Measurements from ENCODE around the gene ZNF613. TPM values are rescaled to one million over a fixed set of nuclear protein-coding genes. Genes with fewer than 3 reads are reported as not detected.

Gene ZNF613
- 4.0 and 4.8 TPM in 2 replicates for total RNA-seq

DNA sequence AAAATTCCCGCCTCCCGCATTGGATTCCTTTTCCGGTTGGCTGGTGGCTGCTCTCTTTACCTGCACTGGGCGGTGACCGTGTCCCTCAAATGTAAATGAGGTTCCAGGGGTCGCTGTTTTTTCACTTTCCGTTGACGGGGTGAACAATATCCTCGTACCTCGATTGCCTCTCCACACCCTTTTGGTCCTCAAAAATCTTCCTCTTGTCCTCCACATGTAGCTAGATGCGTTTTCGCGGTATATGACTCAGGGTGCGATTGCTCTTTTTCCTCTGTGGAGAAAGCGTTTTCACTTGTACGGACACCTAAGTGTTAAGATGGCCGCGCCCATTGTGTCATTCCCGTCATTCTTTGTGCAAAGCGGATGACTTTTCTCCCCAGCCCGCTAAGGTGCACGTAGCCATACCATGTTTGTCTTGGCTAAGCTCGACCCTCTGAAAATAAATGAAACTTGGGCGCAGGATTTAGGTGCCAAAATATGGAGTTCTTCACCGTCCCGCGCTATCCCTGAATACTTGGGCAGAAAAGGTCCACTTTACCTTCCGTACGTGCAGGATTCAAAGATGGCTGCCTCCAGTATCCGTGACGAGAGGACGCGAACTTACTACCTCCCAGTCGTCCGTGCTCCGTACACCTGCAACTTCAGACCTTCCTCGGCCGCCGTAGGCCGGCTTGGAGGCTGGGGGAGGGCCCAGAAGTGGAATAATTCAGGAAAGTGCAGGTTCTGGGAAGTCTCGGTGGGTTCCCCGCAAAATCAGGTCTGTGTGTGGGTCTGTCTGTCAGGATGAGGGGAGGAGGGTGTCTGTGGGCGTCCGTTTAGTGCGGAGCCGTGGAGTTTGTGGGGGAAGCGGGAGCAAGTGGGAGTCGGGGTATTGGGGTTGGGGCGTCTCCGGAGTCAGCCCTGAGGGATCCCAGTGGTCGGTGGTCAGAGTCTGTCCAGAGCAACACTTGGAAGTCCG is at the start of gene ZNF613:
TSS of gene ZNF613 (plus strand) at position 689 of the 958 bp plus-strand sequence. CDS start 8,749 bp downstream, outside the sequence.

DNA sequence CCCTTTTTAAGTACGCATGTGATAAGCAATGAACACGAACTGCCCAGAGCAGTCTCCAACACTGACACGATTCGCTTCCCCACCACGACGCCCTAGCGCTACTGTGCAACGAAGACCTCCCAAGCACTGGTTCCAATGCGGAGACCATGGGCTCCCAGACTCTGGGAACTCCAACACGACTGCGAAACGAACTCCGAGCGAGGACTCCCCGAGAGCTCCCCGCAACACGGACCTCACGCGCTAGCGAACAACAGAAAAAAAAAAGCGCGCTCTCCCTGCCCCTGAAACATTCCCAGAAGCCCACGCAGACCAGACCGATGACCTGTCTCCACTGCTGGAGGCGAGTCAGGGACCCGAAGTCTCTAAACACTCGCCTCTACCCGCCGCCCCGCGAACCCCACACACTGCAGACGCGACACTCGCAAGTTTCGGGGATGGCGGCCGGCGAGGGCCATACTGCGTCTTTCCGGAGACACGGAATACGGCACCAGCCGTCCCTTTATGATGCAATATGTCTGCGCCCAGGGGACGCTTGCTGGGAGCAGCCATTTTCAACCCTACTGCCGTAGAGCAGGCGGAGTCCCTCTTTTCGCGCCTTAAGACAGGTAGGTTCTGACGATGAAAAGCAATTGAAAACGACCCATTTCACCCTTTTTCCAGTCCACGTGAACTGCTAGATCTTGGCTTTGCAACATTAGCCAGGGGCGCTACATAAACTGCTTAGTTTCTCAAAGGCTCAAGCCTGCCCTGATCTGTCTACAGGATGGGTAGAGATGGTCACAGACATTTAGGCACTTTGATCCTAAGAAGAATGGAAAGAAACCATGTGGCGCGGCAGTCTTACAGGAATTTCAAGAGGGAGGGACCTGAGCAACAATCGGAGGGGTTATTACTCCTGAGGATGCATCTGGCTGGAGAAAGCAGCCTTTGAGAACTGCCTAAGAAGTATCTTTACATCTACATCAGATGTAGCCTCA is 39.5 kb upstream of the ZNF613 start, which contains the start of gene ZNF577:
TSS of gene ZNF577 (minus strand) at position 430 of the 977 bp plus-strand sequence. CDS start 7,569 bp downstream, outside the sequence.

DNA sequence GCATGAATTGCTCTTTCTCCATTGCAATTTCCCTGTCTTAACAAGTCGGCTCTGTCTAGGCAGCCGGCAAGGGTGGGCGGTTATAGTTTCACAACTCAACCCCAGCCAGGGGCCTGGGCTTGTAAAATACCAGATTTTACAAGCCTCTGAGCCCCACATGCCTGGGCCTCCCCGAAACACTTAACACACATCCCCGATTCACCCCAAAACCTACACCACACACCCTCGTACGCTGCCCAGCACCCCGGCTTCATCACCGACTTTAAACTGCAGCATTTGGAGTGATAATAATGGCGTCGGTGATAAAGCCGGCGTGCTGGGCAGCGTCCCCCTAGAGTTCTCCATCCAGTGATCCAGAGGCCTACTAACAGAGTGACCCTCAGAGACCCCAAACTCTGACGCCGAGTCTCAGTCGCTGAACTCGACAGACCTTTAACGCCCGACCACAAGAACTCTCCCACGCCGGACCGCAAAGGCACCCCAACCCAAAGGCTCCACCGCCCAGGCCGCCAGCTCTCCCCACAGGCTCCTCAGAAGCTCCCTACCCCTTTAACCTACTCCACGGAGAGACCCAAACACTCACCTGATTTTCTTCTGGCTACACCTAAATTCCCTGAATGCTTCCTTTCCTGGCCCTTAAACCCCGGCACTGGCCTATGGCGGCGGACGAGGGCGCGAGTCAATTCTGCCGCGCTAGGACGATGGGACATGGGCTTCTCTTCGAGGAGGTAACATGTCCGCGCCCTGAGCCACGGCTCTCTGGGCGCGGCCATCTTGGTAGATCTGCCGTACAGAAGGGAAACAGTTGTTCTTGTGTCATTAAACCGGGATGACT is 22.7 kb upstream of the ZNF613 start, which contains the start of gene ZNF649:
TSS of gene ZNF649 (minus strand) at position 687 of the 835 bp plus-strand sequence. CDS start 4,910 bp downstream, outside the sequence.

DNA sequence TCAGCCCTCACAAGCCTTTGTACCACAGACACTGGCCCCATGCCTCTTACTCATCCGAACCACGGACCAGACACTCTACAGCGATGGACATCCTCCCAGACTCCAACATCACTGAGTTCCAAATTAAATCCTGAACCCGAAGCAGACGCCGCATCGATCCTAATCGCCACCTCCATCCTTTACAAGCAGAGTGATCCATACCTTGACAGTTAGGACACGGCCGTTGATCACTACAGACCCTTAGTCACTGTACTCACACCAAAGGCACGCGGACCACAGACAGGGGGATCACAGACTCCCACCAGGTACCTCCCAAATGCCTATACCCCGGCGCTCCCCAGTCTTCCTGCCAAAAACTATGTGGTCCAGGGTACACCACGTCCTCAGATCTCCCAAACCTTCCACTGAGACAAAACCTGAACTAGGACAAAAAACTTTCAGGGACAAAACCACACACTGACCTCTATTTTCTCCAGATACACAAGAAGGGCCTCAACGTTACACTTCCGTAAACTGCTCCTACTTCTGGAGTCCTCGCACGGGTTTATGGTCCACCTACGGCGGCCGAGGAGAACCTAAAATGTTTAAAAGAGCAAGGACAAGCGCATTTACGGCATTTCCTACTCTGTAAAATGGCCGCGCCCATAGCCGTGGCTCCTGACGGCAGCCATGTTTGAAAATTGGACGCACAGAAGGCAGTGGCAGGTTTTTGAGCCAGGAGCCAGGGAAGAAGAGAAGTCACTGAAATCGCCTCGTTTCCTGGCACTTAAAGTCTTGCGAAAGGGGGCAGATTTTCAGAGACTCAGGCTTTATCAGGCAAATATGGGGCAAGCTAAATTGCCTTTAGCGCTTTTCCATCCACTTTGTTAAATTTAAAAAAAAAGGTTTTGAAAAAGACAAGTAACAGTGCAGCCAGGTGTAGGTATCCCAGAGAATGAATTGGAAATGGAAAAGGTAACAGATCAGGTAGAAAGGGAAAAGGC is 59.3 kb downstream of the ZNF613 start, which contains the start of gene ZNF350:
TSS of gene ZNF350 (minus strand) at position 532 of the 983 bp plus-strand sequence. CDS start 12,480 bp downstream, outside the sequence.

Other genes starting within 250 kb of the ZNF613 start
- 3.7 and 5.4 TPM in 2 replicates for gene SPACA6, start 234.1 kb upstream of the ZNF613 start, total RNA-seq
- not detected in 2 replicates for gene HAS1, start 203.5 kb upstream of the ZNF613 start, total RNA-seq
- gene FPR1, start 175.6 kb upstream of the ZNF613 start, total RNA-seq, result not detected in 2 replicates
- not detected in 2 replicates for gene FPR2, start 166.3 kb upstream of the ZNF613 start, total RNA-seq
- gene FPR3, start 132.3 kb upstream of the ZNF613 start, total RNA-seq, result not detected in 2 replicates
- 3.0 and 3.2 TPM in 2 replicates for gene ZNF577, start 39.5 kb upstream of the ZNF613 start, total RNA-seq
- gene ZNF649, start 22.5 kb upstream of the ZNF613 start, total RNA-seq, result 2.7 and 4.0 TPM in 2 replicates
- gene ZNF350, start 59.4 kb downstream of the ZNF613 start, total RNA-seq, result 2.7 and 3.0 TPM in 2 replicates
- 3.3 and 4.5 TPM in 2 replicates for gene ZNF615, start 80.7 kb downstream of the ZNF613 start, total RNA-seq
- 3.9 and 4.0 TPM in 2 replicates for gene ZNF614, start 100.9 kb downstream of the ZNF613 start, total RNA-seq
- 3.7 and 3.9 TPM in 2 replicates for gene ZNF432, start 121.4 kb downstream of the ZNF613 start, total RNA-seq
- gene ZNF841, start 168.3 kb downstream of the ZNF613 start, total RNA-seq, result 5.1 and 5.5 TPM in 2 replicates
- 5.6 and 6.1 TPM in 2 replicates for gene ZNF616, start 212.5 kb downstream of the ZNF613 start, total RNA-seq
- gene ZNF836, start 244.1 kb downstream of the ZNF613 start, total RNA-seq, result 3.2 and 4.8 TPM in 2 replicates